ENCODE measurements around the gene PTPRE. TPM values are rescaled to one million over a fixed set of nuclear protein-coding genes. Genes with fewer than 3 reads are reported as not detected.

The PTPRE gene
- total and polyA plus RNA-seq, 10 of the 15 experiments (the other 5 are each of a cell fraction or from before 2014, with no cell fraction given): 2.9 to 7.6 (median 5.8) TPM

GRCh38 chr10:127887541-127888415, 19.1 kb upstream of the PTPRE start:
- CTCF ChIA-PET: no interaction called here
- Histone ChIP-seq H3K27me3 (replicated peaks in 1 of 2; ENCODE audit: control insufficient read depth in 2 of 2, insufficient read depth in 2 of 2, low read length in 1 of 2) (no peaks in the 10 kb centered on the region; a peak in 2 of 4 replicates), H3K9ac (ENCODE audit: control insufficient read depth, insufficient read depth, low read length) (no peak overlapping the region), H3K4me3 (no peak overlapping the region), H3K4me1 (ENCODE audit: control insufficient read depth, insufficient read depth, low read length) (no peaks in the 10 kb centered on the region), H3K4me2 (ENCODE audit: control insufficient read depth, insufficient read depth) (no peak overlapping the region), H3K9me3 (replicated peaks; ENCODE audit: control insufficient read depth, insufficient read depth, low read length) (no peaks in the 10 kb centered on the region), H2AFZ (ENCODE audit: control insufficient read depth, low read depth, low read length) (no peak overlapping the region), H4K20me1 (ENCODE audit: control insufficient read depth, insufficient read depth) (no peaks in the 10 kb centered on the region; the same call in 1 of the 2 replicates), H3K79me2 (ENCODE audit: control insufficient read depth, insufficient read depth, low read length) (no peaks in the 10 kb centered on the region), H3K36me3 (ENCODE audit: control insufficient read depth in 2 of 2, insufficient read depth in 2 of 2, low read length in 1 of 2) (no peaks in the 10 kb centered on the region), H3K27ac (ENCODE audit: control insufficient read depth, insufficient read depth) (no peak overlapping the region)
- POLR2A ChIA-PET: no interaction called here
- ATAC-seq (no peak), DNase-seq (ENCODE audit: low read depth, low spot score) (no peak), FAIRE-seq (no peak)
- BruUV-seq (replicated peaks): no TSS peak
- SMC1A ChIA-PET (ENCODE audit: uncharacterized antibody, unreplicated experiment): no interaction called here
- intact Hi-C loops (cut with micrococcal nuclease; ENCODE audit: unreplicated experiment) (no loop called here), in situ Hi-C loops (cut with MboI) (no loop called here)
- RAD21 ChIA-PET (ENCODE audit: unreplicated experiment): no interaction called here
- no peak for TF ChIP-seq CBX3 (IDR thresholded peaks at IDR 0.05; ENCODE audit: borderline replicate concordance, low read depth)
- no peak for TF ChIP-seq ZBTB33 (IDR thresholded peaks at IDR 0.05)
- TF ChIP-seq RUNX3 (IDR thresholded peaks at IDR 0.05; ENCODE audit: low read length): no peak
- no peak for TF ChIP-seq HDAC2 (IDR thresholded peaks at IDR 0.05)
- TF ChIP-seq KDM1A (IDR thresholded peaks at IDR 0.05; ENCODE audit: borderline replicate concordance): no peak
- no peak for TF ChIP-seq ZNF274 (IDR thresholded peaks at IDR 0.05; ENCODE audit: insufficient read depth, insufficient read length)
- TF ChIP-seq, protein P1, sequence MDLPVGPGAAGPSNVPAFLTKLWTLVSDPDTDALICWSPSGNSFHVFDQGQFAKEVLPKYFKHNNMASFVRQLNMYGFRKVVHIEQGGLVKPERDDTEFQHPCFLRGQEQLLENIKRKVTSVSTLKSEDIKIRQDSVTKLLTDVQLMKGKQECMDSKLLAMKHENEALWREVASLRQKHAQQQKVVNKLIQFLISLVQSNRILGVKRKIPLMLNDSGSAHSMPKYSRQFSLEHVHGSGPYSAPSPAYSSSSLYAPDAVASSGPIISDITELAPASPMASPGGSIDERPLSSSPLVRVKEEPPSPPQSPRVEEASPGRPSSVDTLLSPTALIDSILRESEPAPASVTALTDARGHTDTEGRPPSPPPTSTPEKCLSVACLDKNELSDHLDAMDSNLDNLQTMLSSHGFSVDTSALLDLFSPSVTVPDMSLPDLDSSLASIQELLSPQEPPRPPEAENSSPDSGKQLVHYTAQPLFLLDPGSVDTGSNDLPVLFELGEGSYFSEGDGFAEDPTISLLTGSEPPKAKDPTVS (IDR thresholded peaks at IDR 0.05; ENCODE audit: low read depth, low read length): no peak
- TF ChIP-seq, protein P2, sequence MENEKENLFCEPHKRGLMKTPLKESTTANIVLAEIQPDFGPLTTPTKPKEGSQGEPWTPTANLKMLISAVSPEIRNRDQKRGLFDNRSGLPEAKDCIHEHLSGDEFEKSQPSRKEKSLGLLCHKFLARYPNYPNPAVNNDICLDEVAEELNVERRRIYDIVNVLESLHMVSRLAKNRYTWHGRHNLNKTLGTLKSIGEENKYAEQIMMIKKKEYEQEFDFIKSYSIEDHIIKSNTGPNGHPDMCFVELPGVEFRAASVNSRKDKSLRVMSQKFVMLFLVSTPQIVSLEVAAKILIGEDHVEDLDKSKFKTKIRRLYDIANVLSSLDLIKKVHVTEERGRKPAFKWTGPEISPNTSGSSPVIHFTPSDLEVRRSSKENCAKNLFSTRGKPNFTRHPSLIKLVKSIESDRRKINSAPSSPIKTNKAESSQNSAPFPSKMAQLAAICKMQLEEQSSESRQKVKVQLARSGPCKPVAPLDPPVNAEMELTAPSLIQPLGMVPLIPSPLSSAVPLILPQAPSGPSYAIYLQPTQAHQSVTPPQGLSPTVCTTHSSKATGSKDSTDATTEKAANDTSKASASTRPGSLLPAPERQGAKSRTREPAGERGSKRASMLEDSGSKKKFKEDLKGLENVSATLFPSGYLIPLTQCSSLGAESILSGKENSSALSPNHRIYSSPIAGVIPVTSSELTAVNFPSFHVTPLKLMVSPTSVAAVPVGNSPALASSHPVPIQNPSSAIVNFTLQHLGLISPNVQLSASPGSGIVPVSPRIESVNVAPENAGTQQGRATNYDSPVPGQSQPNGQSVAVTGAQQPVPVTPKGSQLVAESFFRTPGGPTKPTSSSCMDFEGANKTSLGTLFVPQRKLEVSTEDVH (IDR thresholded peaks at IDR 0.05; ENCODE audit: low read depth, partially characterized antibody): no peak
- TF ChIP-seq POU2F2 (IDR thresholded peaks at IDR 0.05; ENCODE audit: borderline replicate concordance, low read depth, low read length): no peak
- no peak for TF ChIP-seq BMI1 (IDR thresholded peaks at IDR 0.05; ENCODE audit: borderline replicate concordance)
- TF ChIP-seq MYC (IDR thresholded peaks at IDR 0.05; ENCODE audit: insufficient read depth, insufficient read length, insufficient replicate concordance, low read length, severe bottlenecking): no peak
- no peak for TF ChIP-seq GABPA (IDR thresholded peaks at IDR 0.05; ENCODE audit: low read depth)
- no peak for TF ChIP-seq SP1 (IDR thresholded peaks at IDR 0.05; ENCODE audit: low read depth, low read length)
- no peak for TF ChIP-seq CREM (IDR thresholded peaks at IDR 0.05; ENCODE audit: low read depth)
- no peak for TF ChIP-seq ETV6 (conservative IDR thresholded peaks at IDR 0.05 in 1 of 2, IDR thresholded peaks at IDR 0.05 in 1 of 2; ENCODE audit: borderline replicate concordance in 1 of 2, low read depth in 1 of 2)
- no peak for TF ChIP-seq NFXL1 (IDR thresholded peaks at IDR 0.05; ENCODE audit: borderline replicate concordance)
- TF ChIP-seq NR2F1 (conservative IDR thresholded peaks at IDR 0.05): no peak
- no peak for TF ChIP-seq RAD21 (IDR thresholded peaks at IDR 0.05; ENCODE audit: insufficient read depth, low read depth, low read length)
- no peak for TF ChIP-seq EZH2 (IDR thresholded peaks at IDR 0.05; ENCODE audit: borderline replicate concordance, control insufficient read depth, low read depth, low read length)
- WGBS (ENCODE audit: insufficient coverage, insufficient replicate concordance, low lambda C conversion rate, missing lambda C conversion rate): 35% methylated on average over 16 of the region's 16 CpGs
